SK-N-SH (cell line): ENCODE data around the gene SYDE1. TPM values are rescaled to one million over a fixed set of nuclear protein-coding genes. Genes with fewer than 3 reads are reported as not detected.
A peak's percentile ranks its signal among the peaks of the same experiment; 100 is the strongest.

Experiments
- CTCF ChIA-PET: fragments of 300-600, 350-600 bp; formaldehyde crosslinking; extraction: SDS; loops from one replicate; lab custom pipeline; 2021; lab: Yijun Ruan, JAX
- POLR2A ChIA-PET: fragments of 350-600 bp; sonication (Branson Sonifier 250); formaldehyde crosslinking; extraction: SDS; loops from one replicate; lab custom pipeline; 2020; ENCODE audit warnings: antibody characterized with exemption, inconsistent platforms; lab: Yijun Ruan, JAX
- DNase-seq: peaks from one replicate; pipeline ENCODE4 v3.0.0; 2012
- H2AFZ ChIP-seq: fragments of 200-600 bp; sonication (generic); 2 replicates; pipeline ENCODE4 v1.8.1; 2016; ENCODE audit warnings: antibody characterized with exemption, mild to moderate bottlenecking, low read depth
- H3F3A ChIP-seq: fragments of 200-600 bp; sonication (generic); replicated peaks from 2 replicates; pipeline ENCODE3; 2016; ENCODE audit warnings: antibody characterized with exemption, mild to moderate bottlenecking; ENCODE audit not compliant: insufficient read depth
- H3K27ac ChIP-seq, 2 experiments: fragments of 200-500 bp in 1 of 2; fragments of 200-600 bp in 1 of 2; sonication (Bioruptor generic) in 1 of 2; sonication (generic), shearing (Covaris generic) in 1 of 2; 2 replicates each; pipeline versions ENCODE4 v1.5.1 to v1.6.1; 2014 to 2016; ENCODE audit warnings: low read depth in 2 of 2, inconsistent platforms in 1 of 2, low read length in 1 of 2, mild to moderate bottlenecking in 1 of 2, mixed read lengths in 1 of 2
- H3K27me3 ChIP-seq: fragments of 200-600 bp; sonication (generic), shearing (Covaris generic); 2 replicates; pipeline ENCODE4 v1.6.1; 2016; ENCODE audit warnings: mixed run types; ENCODE audit not compliant: insufficient read depth
- H3K36me3 ChIP-seq, 2 experiments: fragments of 200-500 bp in 1 of 2; fragments of 200-600 bp in 1 of 2; sonication (Bioruptor generic) in 1 of 2; sonication (generic) in 1 of 2; replicated peaks in 1 of 2; 2 replicates each; pipeline versions ENCODE3 to v1.5.1; 2014 to 2016; ENCODE audit warnings: low read length in 1 of 2, mild to moderate bottlenecking in 1 of 2; ENCODE audit not compliant: insufficient read depth in 2 of 2, control insufficient read depth in 1 of 2
- H3K4me1 ChIP-seq, 2 experiments: fragments of 200-500 bp in 1 of 2; fragments of 200-600 bp in 1 of 2; sonication (Bioruptor generic) in 1 of 2; sonication (generic), shearing (Covaris generic) in 1 of 2; 2 replicates each; pipeline versions ENCODE4 v1.5.1 to v1.6.1; 2014 to 2016; ENCODE audit warnings: low read depth in 1 of 2, low read length in 1 of 2, mixed run types in 1 of 2; ENCODE audit not compliant: insufficient read depth in 2 of 2, control insufficient read depth in 1 of 2
- H3K4me2 ChIP-seq: fragments of 200-600 bp; sonication (generic), shearing (Covaris generic); 2 replicates; pipeline ENCODE4 v1.6.1; 2017; ENCODE audit warnings: mixed run types
- H3K4me3 ChIP-seq, 2 experiments: fragments of 200-500 bp in 1 of 2; fragments of 200-600 bp in 1 of 2; sonication (Bioruptor generic) in 1 of 2; sonication (generic), shearing (Covaris generic) in 1 of 2; 2 replicates each; pipeline versions ENCODE4 v1.5.1 to v1.8.1; 2014 to 2016; ENCODE audit warnings: low read depth in 2 of 2, inconsistent platforms in 1 of 2, low read length in 1 of 2, mild to moderate bottlenecking in 1 of 2, mixed read lengths in 1 of 2, moderate library complexity in 1 of 2
- H3K79me2 ChIP-seq: fragments of 200-600 bp; sonication (generic); 2 replicates; pipeline ENCODE4 v1.8.1; 2017; ENCODE audit warnings: mild to moderate bottlenecking; ENCODE audit not compliant: insufficient read depth
- H3K9ac ChIP-seq: fragments of 200-600 bp; sonication (generic); 2 replicates; pipeline ENCODE4 v1.6.1; 2017; ENCODE audit warnings: mixed run types
- H3K9me2 ChIP-seq: fragments of 200-600 bp; sonication (generic); 2 replicates; pipeline ENCODE4 v1.6.1; 2017; ENCODE audit warnings: mixed run types
- H3K9me3 ChIP-seq: fragments of 200-600 bp; sonication (generic); 2 replicates; pipeline ENCODE4 v1.6.1; 2017; ENCODE audit warnings: mixed run types, mild to moderate bottlenecking, moderate library complexity
- H4K20me1 ChIP-seq: fragments of 200-600 bp; sonication (generic); 2 replicates; pipeline ENCODE4 v1.6.1; 2017; ENCODE audit warnings: mild to moderate bottlenecking, mixed run types; ENCODE audit not compliant: insufficient read depth
- EZH2phosphoT487 ChIP-seq: fragments of 200-600 bp; sonication (generic); IDR thresholded peaks from 2 replicates; pipeline ENCODE4 v1.6.1; 2017; ENCODE audit warnings: low read depth, mixed run types, mild to moderate bottlenecking, antibody characterized with exemption, moderate library complexity, borderline replicate concordance
- FOSL2 ChIP-seq: IDR thresholded peaks from 2 replicates; pipeline ENCODE4 v1.4.0; 2012; ENCODE audit warnings: low read depth, mild to moderate bottlenecking, moderate library complexity, borderline replicate concordance
- JUND ChIP-seq: IDR thresholded peaks from 2 replicates; pipeline ENCODE4 v1.4.0; 2012
- NRF1 ChIP-seq: IDR thresholded peaks from 2 replicates; pipeline ENCODE4 v1.6.1; 2012; ENCODE audit warnings: low read depth, mild to moderate bottlenecking, low read length
- POLR2AphosphoS5 ChIP-seq: IDR thresholded peaks from 2 replicates; pipeline ENCODE4 v1.6.1; 2012; ENCODE audit warnings: low read depth, low read length
- RAD21 ChIP-seq: IDR thresholded peaks from 2 replicates; pipeline ENCODE4 v1.6.1; 2012; ENCODE audit warnings: mild to moderate bottlenecking, low read length
- SMC3 ChIP-seq: IDR thresholded peaks from 2 replicates; pipeline ENCODE4 v1.6.1; 2012; ENCODE audit warnings: low read depth, low read length, improper control_type of control experiment
- TAF1 ChIP-seq: IDR thresholded peaks from 2 replicates; pipeline ENCODE4 v1.6.1; 2012; ENCODE audit warnings: low read depth, mild to moderate bottlenecking, low read length, moderate library complexity, borderline replicate concordance
- WGBS: methylation state at CpG from one replicate; pipeline ENCODE4 v1.1.6; 2017; ENCODE audit warnings: low lambda C conversion rate; 5-methylcytosine and 5-hydroxymethylcytosine counted together
- polyA plus RNA-seq, 3 experiments: library from polyadenylated mRNA; depleted of rRNA; stranded (reverse); fragments of >200 nt; gene quantifications; 2 replicates each; pipeline ENCODE4 v1.2.3, GENCODE V29; 2012
- TF ChIP-seq, protein P1 (sequence below): IDR thresholded peaks from 2 replicates; pipeline ENCODE4; 2012
- TF ChIP-seq, protein P2 (sequence below): IDR thresholded peaks from 2 replicates; pipeline ENCODE4 v1.4.0; 2012; ENCODE audit warnings: low read depth, borderline replicate concordance

Gene SYDE1
- polyA plus RNA-seq, 1 of the 3 experiments (the other 2 are of a cell fraction), result 44.1 TPM

DNA sequence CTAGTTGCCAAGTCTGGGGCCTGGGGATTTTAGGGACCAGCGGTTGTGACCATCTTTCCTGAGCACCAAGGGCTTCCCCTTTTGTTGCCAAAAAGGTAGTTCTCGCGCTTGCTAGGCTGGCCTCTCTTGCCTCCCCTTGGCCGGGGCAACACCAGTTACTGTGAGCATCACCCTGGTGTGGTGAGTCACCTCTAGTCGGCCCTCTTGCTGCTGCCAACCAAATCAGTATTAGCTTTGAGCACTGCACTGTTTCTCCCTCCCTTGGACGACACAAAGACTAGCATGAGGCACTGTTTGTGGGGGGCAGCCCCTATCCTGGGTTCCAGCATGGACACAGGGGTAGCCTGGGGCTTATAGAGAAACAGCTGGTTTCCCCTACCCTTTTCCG is 6.9 kb downstream of the SYDE1 start:
- WGBS, result 90% methylated on average over 7 of the region's 7 CpGs
- no peaks in the 10 kb centered on the region for H3K27me3 ChIP-seq
- POLR2A ChIA-PET, result no interaction called here
- no peak overlapping the region for H2AFZ ChIP-seq
- CTCF ChIA-PET, result interaction anchor here (1.4 to 2.6 kb wide), 3 partner anchors 12 to 22 kb away, joined by 4 to 7 read pairs (median 6); a partner anchor contains a TSS
- H3K36me3 ChIP-seq, result peaks cover 46 to 88% of the 10 kb centered on the region in 2 experiments
- H3K9me2 ChIP-seq, result no peaks in the 10 kb centered on the region
- peak; percentile 21 for DNase-seq
- TF ChIP-seq RAD21 (no peak), FOSL2 (peak; percentile 20; the same call in 1 of the 2 replicates)
- H3K4me1 ChIP-seq, result no peaks in the 10 kb centered on the region
- H3K4me2 ChIP-seq, result no peak overlapping the region
- 0 out of 2 replicates have a peak, but pooled peaks cover 8% of the 10 kb centered on the region for H4K20me1 ChIP-seq
- no peak overlapping the region for H3K4me3 ChIP-seq
- no peaks in the 10 kb centered on the region for H3K9me3 ChIP-seq
- H3F3A ChIP-seq, result peaks cover 26% of the 10 kb centered on the region
- H3K27ac ChIP-seq, result peak overlapping the region in 1 of 2 experiments; percentile 40; a peak in 3 of 4 replicates
- H3K9ac ChIP-seq, result no peak overlapping the region
- H3K79me2 ChIP-seq, result peaks cover 9% of the 10 kb centered on the region; the same call in 1 of the 2 replicates

DNA sequence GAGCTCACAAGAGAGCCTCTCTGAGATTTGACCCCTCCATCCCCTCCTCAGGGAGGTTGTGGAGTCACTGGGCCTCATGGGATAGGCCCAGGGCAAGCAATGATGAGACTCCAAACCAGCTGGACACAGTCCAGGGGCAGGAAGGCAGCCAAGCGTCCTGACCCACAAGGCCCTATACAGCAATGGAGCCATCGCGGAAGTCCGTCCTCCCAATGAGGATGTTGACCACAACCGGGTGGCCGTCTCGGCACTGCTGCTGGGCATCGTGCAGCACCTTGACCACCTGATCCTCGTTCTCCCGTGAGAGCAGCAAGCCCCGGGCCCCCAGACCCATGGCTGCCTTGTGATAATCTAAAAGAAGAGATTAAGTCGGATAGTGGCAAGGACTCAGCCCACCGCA is 7.9 kb downstream of the SYDE1 start:
- H3K4me1 ChIP-seq, result no peaks in the 10 kb centered on the region
- H4K20me1 ChIP-seq, result 0 out of 2 replicates have a peak, but pooled peaks cover 8% of the 10 kb centered on the region
- no peak overlapping the region for H2AFZ ChIP-seq
- H3K27me3 ChIP-seq, result no peaks in the 10 kb centered on the region
- H3K4me3 ChIP-seq, result no peak overlapping the region
- 93% methylated on average over 7 of the region's 13 CpGs for WGBS
- H3F3A ChIP-seq, result peaks cover 26% of the 10 kb centered on the region
- H3K79me2 ChIP-seq, result peaks cover 1% of the 10 kb centered on the region; the same call in 1 of the 2 replicates
- no peak for TF ChIP-seq EZH2phosphoT487
- TF ChIP-seq, protein P1, sequence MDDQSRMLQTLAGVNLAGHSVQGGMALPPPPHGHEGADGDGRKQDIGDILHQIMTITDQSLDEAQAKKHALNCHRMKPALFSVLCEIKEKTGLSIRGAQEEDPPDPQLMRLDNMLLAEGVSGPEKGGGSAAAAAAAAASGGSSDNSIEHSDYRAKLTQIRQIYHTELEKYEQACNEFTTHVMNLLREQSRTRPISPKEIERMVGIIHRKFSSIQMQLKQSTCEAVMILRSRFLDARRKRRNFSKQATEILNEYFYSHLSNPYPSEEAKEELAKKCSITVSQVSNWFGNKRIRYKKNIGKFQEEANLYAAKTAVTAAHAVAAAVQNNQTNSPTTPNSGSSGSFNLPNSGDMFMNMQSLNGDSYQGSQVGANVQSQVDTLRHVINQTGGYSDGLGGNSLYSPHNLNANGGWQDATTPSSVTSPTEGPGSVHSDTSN, result no peak
- TF ChIP-seq POLR2AphosphoS5, result 0 out of 2 replicates have a peak, but pooled peaks have one; percentile 9
- TF ChIP-seq NRF1, result no peak
- TF ChIP-seq TAF1, result no peak
- TF ChIP-seq, protein P2, sequence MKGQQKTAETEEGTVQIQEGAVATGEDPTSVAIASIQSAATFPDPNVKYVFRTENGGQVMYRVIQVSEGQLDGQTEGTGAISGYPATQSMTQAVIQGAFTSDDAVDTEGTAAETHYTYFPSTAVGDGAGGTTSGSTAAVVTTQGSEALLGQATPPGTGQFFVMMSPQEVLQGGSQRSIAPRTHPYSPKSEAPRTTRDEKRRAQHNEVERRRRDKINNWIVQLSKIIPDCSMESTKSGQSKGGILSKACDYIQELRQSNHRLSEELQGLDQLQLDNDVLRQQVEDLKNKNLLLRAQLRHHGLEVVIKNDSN, result no peak
- TF ChIP-seq JUND, result no peak
- TF ChIP-seq SMC3, result no peak
- H3K27ac ChIP-seq, result no peak overlapping the region
- H3K9me2 ChIP-seq, result no peaks in the 10 kb centered on the region
- H3K36me3 ChIP-seq, result peaks cover 45 to 81% of the 10 kb centered on the region in 2 experiments
- ChIA-PET POLR2A (interaction anchor here (0.7 kb wide), 1 partner anchor 11 kb away, joined by 4 read pairs; no protein-coding TSS in a partner anchor), CTCF (interaction anchor here (0.5 to 2.6 kb wide), 2 partner anchors 14 to 1067 kb away, joined by 3 to 7 read pairs; no protein-coding TSS in a partner anchor)
- no peak overlapping the region for H3K9ac ChIP-seq
- no peaks in the 10 kb centered on the region for H3K9me3 ChIP-seq
- H3K4me2 ChIP-seq, result no peak overlapping the region
- peak; percentile 21 for DNase-seq
